ENCODE data around the gene TTN. TPM values are rescaled to one million over a fixed set of nuclear protein-coding genes. Genes with fewer than 3 reads are reported as not detected.
A peak's percentile ranks its signal among the peaks of the same experiment; 100 is the strongest.
"Not testable (repeated sequence)": the region's sequence is repeated elsewhere in the genome, so short reads cannot be mapped to it uniquely, and the experiment has no call there.

Gene TTN
- total RNA-seq, 6 experiments from 2014 or later: 0.42 to 9.5 (median 0.97) TPM

DNA sequence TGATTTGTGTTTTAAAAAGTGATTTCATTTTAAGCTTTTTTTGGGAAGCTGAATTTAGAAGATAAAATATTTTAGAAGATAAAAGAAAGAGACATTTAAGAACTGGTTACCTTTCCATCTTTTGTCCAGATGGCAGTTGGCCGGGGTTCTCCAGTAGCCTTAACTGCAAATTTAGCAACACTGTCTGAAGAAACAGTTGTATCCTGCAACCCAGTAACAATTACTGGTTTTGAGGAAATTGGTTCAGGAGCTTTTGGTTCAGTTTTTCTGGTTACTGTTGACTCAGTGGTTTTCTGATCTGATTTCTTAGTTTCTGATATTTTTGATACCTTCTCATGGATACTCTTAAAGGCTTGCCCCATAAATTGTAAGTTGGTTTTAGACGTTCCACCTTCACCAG is 277.1 kb downstream of the TTN start:
- ATAC-seq: peak in 1 of 4 donors; percentile 38
- 58% methylated on average over 2 of the region's 2 CpGs for WGBS (ENCODE audit: insufficient coverage, low coverage, low lambda C conversion rate, missing lambda C conversion rate)

DNA sequence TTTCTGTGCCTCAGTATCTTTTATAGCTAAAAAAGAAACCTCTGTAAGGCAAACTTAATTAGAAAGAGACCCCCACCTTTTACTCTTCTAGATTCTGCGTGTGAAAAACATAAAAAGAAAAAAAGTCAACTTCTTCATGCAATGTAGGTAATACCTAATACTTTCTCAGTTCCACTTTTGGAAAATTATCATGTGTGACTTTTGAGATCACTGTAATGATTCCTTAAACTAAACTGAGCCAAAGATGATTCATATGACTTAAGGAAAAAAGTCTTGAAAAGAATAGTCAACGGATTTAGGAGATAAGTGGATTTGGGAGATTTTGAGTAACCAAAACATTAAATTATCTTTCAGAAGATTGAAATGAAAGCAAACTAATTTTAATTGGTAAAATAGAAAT is 278.0 kb downstream of the TTN start:
- ATAC-seq: no peak
- H3K9me3 ChIP-seq: no peaks in the 10 kb centered on the region
- H3K4me3 ChIP-seq: no peak overlapping the region
- H3K27ac ChIP-seq: no peak overlapping the region
- no peak for DNase-seq
- H3K36me3 ChIP-seq: peaks cover 0 to 12% (median under 1%) of the 10 kb centered on the region in 4 donors
- peaks cover 0 to 2% (median 0%) of the 10 kb centered on the region in 4 donors for H3K4me1 ChIP-seq
- TF ChIP-seq, protein P1, sequence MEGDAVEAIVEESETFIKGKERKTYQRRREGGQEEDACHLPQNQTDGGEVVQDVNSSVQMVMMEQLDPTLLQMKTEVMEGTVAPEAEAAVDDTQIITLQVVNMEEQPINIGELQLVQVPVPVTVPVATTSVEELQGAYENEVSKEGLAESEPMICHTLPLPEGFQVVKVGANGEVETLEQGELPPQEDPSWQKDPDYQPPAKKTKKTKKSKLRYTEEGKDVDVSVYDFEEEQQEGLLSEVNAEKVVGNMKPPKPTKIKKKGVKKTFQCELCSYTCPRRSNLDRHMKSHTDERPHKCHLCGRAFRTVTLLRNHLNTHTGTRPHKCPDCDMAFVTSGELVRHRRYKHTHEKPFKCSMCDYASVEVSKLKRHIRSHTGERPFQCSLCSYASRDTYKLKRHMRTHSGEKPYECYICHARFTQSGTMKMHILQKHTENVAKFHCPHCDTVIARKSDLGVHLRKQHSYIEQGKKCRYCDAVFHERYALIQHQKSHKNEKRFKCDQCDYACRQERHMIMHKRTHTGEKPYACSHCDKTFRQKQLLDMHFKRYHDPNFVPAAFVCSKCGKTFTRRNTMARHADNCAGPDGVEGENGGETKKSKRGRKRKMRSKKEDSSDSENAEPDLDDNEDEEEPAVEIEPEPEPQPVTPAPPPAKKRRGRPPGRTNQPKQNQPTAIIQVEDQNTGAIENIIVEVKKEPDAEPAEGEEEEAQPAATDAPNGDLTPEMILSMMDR (IDR thresholded peaks at IDR 0.05): no peak
- TF ChIP-seq POLR2A (IDR thresholded peaks at IDR 0.05): no peak
- no peaks in the 10 kb centered on the region for H3K27me3 ChIP-seq
- WGBS (ENCODE audit: insufficient coverage, low coverage, low lambda C conversion rate, missing lambda C conversion rate): 80% methylated on average over 2 of the region's 2 CpGs
- intact Hi-C loops (cut with DNase I): no loop called here

More for the DNA sequence above, 277.1 kb downstream of the TTN start:
- Histone ChIP-seq H3K4me3 (no peak overlapping the region), H3K4me1 (no peaks in the 10 kb centered on the region), H3K27ac (no peak overlapping the region), H3K36me3 (peaks cover 0 to 14% (median under 1%) of the 10 kb centered on the region in 4 donors), H3K27me3 (no peaks in the 10 kb centered on the region), H3K9me3 (no peaks in the 10 kb centered on the region)
- TF ChIP-seq POLR2A (IDR thresholded peaks at IDR 0.05): no peak
- TF ChIP-seq, protein P1 (IDR thresholded peaks at IDR 0.05): no peak
- intact Hi-C loops (cut with DNase I): no loop called here
- DNase-seq: no peak

DNA sequence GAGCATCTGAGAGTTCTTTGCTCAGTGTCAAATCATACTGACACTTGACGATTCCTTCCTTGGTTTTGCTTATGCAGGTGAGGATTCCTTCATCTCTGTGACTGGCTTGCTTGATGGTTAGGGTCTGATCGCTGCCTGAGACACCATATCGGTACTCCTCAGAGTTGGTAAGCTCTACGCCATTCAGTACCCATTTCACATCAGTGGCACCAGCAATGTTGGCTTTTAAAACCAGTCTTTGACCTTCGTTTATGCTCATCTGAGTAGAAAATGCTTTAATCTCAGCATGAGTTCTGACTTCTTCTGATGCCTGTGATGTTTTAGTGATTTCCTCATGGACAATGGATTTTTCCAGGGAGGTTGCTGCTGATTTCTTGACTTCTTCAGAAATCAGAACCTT is 278.6 kb downstream of the TTN start:
- intact Hi-C loops (cut with DNase I): no loop called here
- WGBS (ENCODE audit: insufficient coverage, low coverage, low lambda C conversion rate, missing lambda C conversion rate): 100% methylated on average over 1 of the region's 5 CpGs
- no peak overlapping the region for H3K27ac ChIP-seq

DNA sequence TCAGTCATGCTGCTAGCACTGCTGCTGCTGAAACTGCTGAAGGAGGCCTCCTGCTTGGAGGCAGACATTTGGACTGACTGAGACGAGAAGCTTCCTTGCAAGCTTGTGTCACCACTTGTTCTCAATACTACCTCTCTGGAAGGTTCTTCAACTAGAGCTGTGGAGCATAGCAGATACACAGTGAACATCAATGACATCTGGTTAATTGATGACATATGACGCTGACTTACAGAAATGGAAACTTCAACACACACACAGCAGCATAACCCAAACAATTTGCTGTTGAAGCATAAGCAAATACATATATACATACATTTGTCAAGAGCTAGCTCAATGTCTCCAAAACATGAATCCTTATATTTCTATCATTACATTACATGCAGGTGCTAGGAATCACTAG is 279.6 kb downstream of the TTN start:
- Histone ChIP-seq H3K4me1 (peaks cover 0 to 4% (median 0%) of the 10 kb centered on the region in 4 donors), H3K36me3 (peaks cover 0 to 7% (median under 1%) of the 10 kb centered on the region in 4 donors), H3K9me3 (no peaks in the 10 kb centered on the region), H3K27ac (no peak overlapping the region), H3K4me3 (no peak overlapping the region), H3K27me3 (no peaks in the 10 kb centered on the region)
- intact Hi-C loops (cut with DNase I): no loop called here
- WGBS (ENCODE audit: insufficient coverage, low coverage, low lambda C conversion rate, missing lambda C conversion rate): 75% methylated on average over 2 of the region's 2 CpGs
- ATAC-seq: no peak
- TF ChIP-seq, protein P1 (IDR thresholded peaks at IDR 0.05): no peak
- TF ChIP-seq POLR2A (IDR thresholded peaks at IDR 0.05): no peak
- DNase-seq: no peak

More for the DNA sequence above, 278.6 kb downstream of the TTN start:
- H3K4me3 ChIP-seq: no peak overlapping the region
- no peaks in the 10 kb centered on the region for H3K9me3 ChIP-seq
- peaks cover 0 to 4% (median 0%) of the 10 kb centered on the region in 4 donors for H3K4me1 ChIP-seq
- TF ChIP-seq, protein P1 (IDR thresholded peaks at IDR 0.05): no peak
- no peak for TF ChIP-seq POLR2A (IDR thresholded peaks at IDR 0.05)
- no peak for ATAC-seq
- H3K36me3 ChIP-seq: peaks cover 0 to 8% (median under 1%) of the 10 kb centered on the region in 4 donors
- no peak for DNase-seq
- H3K27me3 ChIP-seq: no peaks in the 10 kb centered on the region

DNA sequence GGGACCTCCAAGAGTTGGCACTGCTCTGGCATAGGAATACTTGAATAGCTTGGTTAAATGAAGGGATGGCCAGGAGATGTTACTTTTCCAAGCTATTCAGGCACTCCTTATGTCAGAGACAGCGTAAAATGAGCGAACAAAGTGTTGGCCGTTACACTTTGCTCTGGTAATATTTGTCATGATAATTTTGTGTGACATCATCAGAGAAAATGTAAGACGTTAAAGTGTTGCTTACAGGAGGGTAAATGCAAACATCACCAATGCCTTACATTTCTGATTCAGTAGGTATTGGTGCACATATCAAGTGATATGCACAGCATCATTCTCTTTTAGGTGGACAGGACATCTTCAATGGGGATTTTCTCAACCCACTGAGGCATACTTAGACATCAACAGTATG is 281.0 kb downstream of the TTN start:
- intact Hi-C loops (cut with DNase I): no loop called here
- no peak overlapping the region for H3K27ac ChIP-seq
- WGBS (ENCODE audit: insufficient coverage, low coverage, low lambda C conversion rate, missing lambda C conversion rate): 98% methylated on average over 4 of the region's 4 CpGs
- H3K36me3 ChIP-seq: peaks cover 0 to 3% (median 0%) of the 10 kb centered on the region in 4 donors
- no peaks in the 10 kb centered on the region for H3K27me3 ChIP-seq
- no peak for TF ChIP-seq POLR2A (IDR thresholded peaks at IDR 0.05)
- TF ChIP-seq, protein P1 (IDR thresholded peaks at IDR 0.05): no peak
- H3K4me3 ChIP-seq: no peak overlapping the region
- peaks cover 0 to 4% (median 0%) of the 10 kb centered on the region in 4 donors for H3K4me1 ChIP-seq
- H3K9me3 ChIP-seq: no peaks in the 10 kb centered on the region
- ATAC-seq (no peak), DNase-seq (no peak)

DNA sequence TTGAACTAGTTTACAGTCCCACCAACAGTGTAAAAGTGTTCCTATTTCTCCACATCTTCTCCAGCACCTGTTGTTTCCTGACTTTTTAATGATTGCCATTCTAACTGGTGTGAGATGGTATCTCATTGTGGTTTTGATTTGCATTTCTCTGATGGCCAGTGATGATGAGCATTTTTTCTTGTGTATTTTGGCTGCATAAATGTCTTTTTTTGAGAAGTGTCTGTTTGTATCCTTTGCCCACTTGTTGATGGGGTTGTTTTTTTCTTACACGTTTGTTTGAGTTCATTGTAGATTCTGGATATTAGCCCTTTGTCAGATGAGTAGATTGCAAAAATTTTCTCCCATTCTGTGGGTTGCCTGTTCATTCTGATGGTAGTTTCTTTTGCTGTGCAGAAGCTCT is 281.8 kb downstream of the TTN start:
- H3K27me3 ChIP-seq; intact Hi-C loops (cut with DNase I); ATAC-seq; DNase-seq; H3K4me1 ChIP-seq; H3K36me3 ChIP-seq; H3K9me3 ChIP-seq; H3K27ac ChIP-seq; H3K4me3 ChIP-seq: not testable (repeated sequence)
- WGBS (ENCODE audit: insufficient coverage, low coverage, low lambda C conversion rate, missing lambda C conversion rate): 60% methylated on average over 1 of the region's 1 CpG

DNA sequence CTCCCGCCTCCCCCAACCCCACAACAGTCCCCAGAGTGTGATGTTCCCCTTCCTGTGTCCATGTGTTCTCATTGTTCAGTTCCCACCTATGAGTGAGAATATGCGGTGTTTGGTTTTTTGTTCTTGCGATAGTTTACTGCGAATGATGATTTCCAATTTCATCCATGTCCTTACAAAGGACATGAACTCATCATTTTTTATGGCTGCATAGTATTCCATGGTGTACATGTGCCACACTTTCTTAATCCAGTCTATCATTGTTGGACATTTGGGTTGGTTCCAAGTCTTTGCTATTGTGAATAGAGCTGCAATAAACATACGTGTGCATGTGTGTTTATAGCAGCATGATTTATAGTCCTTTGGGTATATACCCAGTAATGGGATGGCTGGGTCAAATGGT is 282.2 kb downstream of the TTN start:
- ATAC-seq; H3K27ac ChIP-seq; H3K27me3 ChIP-seq; H3K4me3 ChIP-seq; intact Hi-C loops (cut with DNase I); H3K9me3 ChIP-seq; H3K36me3 ChIP-seq; H3K4me1 ChIP-seq; DNase-seq: not testable (repeated sequence)
- WGBS (ENCODE audit: insufficient coverage, low coverage, low lambda C conversion rate, missing lambda C conversion rate): 94% methylated on average over 3 of the region's 5 CpGs
